HG03108 (cell line): Measurements from ENCODE around the gene WASHC1.
"Not testable (repeated sequence)": the region's sequence is repeated elsewhere in the genome, so short reads cannot be mapped to it uniquely, and the experiment has no call there.

Source experiments
- ATAC-seq: cut with Tn5 transposase; IDR thresholded peaks from one replicate; pipeline ENCODE4 v1.9.1; 2021; ENCODE audit warnings: moderate library complexity; ENCODE audit not compliant: unreplicated experiment

WASHC1 gene

GRCh38 chr9:14129-14809 is 15.0 kb downstream of the WASHC1 start:
- not testable (repeated sequence) for ATAC-seq

GRCh38 chr9:11206-11605 is 18.1 kb downstream of the WASHC1 start:
- ATAC-seq = not testable (repeated sequence)

- ATAC-seq = not testable (repeated sequence)
Measured at GRCh38 chr9:10653-11053, 18.6 kb downstream of the WASHC1 start.

- not testable (repeated sequence) for ATAC-seq
Measured at GRCh38 chr9:10207-10606, 19.0 kb downstream of the WASHC1 start.
